ENCODE results near the gene SRP19. TPM values are rescaled to one million over a fixed set of nuclear protein-coding genes. Genes with fewer than 3 reads are reported as not detected.
A peak's percentile ranks its signal among the peaks of the same experiment; 100 is the strongest.

The SRP19 gene
- total and polyA plus RNA-seq, 10 of the 15 experiments (the other 5 are each of a cell fraction or from before 2014, with no cell fraction given), result 43.4 to 379 (median 156) TPM

- TF ChIP-seq EP300 (IDR thresholded peaks at IDR 0.05; ENCODE audit: borderline replicate concordance in 1 of 2, control insufficient read depth in 1 of 2, low read depth in 2 of 2, low read length in 2 of 2) (no peak), GABPA (IDR thresholded peaks at IDR 0.05; ENCODE audit: low read depth) (peak; percentile 98), SP1 (IDR thresholded peaks at IDR 0.05; ENCODE audit: low read depth, low read length) (peak; percentile 84), NKRF (conservative IDR thresholded peaks at IDR 0.05) (peak; percentile 77), ASH2L (IDR thresholded peaks at IDR 0.05; ENCODE audit: borderline replicate concordance, low read depth) (0 out of 2 replicates have a peak, but pooled peaks have one; percentile 68), IRF4 (IDR thresholded peaks at IDR 0.05; ENCODE audit: low read depth, low read length) (no peak), MEF2B (IDR thresholded peaks at IDR 0.05; ENCODE audit: partially characterized antibody, poor library complexity, severe bottlenecking) (peak; percentile 34), TARDBP (IDR thresholded peaks at IDR 0.05; ENCODE audit: borderline replicate concordance) (no peak), MEF2A (IDR thresholded peaks at IDR 0.05; ENCODE audit: insufficient read depth, low read depth, low read length) (no peak), RAD51 (IDR thresholded peaks at IDR 0.05) (0 out of 2 replicates have a peak, but pooled peaks have one; percentile 35), CUX1 (IDR thresholded peaks at IDR 0.05; ENCODE audit: insufficient replicate concordance, low read depth, low read length) (no peak), IRF3 (IDR thresholded peaks at IDR 0.05) (0 out of 2 replicates have a peak, but pooled peaks have one; percentile 55), EZH2 (IDR thresholded peaks at IDR 0.05; ENCODE audit: borderline replicate concordance, control insufficient read depth, low read depth, low read length) (no peak), ZNF207 (IDR thresholded peaks at IDR 0.05; ENCODE audit: borderline replicate concordance) (peak; percentile 60; the same call in 1 of the 2 replicates), ZSCAN29 (IDR thresholded peaks at IDR 0.05) (peak; percentile 85), LARP7 (IDR thresholded peaks at IDR 0.05) (peak; percentile 39; the same call in 1 of the 2 replicates), POLR2A (IDR thresholded peaks at IDR 0.05; ENCODE audit: low read depth, low read length) (peak; percentile 77), NFIC (IDR thresholded peaks at IDR 0.05; ENCODE audit: low read depth, low read length) (peak; percentile 49; the same call in 1 of the 2 replicates), TCF12 (IDR thresholded peaks at IDR 0.05; ENCODE audit: low read depth, low read length) (peak; percentile 72), SIX5 (IDR thresholded peaks at IDR 0.05; ENCODE audit: low read depth, low read length, severe bottlenecking) (peak; percentile 57), SRF (IDR thresholded peaks at IDR 0.05; ENCODE audit: low read depth in 2 of 2, low read length in 2 of 2) (peak; percentile 68 to 72; a peak in 2 of 4 replicates), YY1 (IDR thresholded peaks at IDR 0.05; ENCODE audit: low read depth, low read length) (peak; percentile 84)
Measured at GRCh38 chr5:112860929-112861637, at the start of gene SRP19 (continued).

Data from GM12878 (cell line).